DMS79 (cell line): Measurements from ENCODE around the gene PHLPP1.
"Not testable (repeated sequence)": the region's sequence is repeated elsewhere in the genome, so short reads cannot be mapped to it uniquely, and the experiment has no call there.

Experiments
- DNase-seq: peaks from one replicate; lab custom pipeline; 2025; lab: John Stamatoyannopoulos, UW

Gene PHLPP1

DNA sequence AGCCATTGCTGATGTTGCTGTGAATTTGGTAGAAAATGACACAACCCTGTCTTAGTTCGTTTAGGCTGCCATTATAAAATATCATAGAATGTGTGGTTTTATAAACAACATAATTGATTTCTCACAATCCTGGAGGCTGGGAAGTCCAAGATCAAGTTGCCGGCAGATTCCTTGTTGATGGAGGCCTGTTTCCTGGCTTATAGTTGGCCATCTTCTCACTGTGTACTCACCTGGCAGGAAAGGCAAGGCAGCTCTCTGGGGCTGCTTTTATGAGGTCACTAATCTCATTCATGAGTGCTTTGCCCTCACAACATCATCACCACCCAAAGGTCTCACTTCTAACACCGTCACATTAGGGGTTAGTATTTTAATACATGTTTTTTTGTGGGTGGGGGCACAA is 58.4 kb downstream of the PHLPP1 start:
- DNase-seq: no peak

DNA sequence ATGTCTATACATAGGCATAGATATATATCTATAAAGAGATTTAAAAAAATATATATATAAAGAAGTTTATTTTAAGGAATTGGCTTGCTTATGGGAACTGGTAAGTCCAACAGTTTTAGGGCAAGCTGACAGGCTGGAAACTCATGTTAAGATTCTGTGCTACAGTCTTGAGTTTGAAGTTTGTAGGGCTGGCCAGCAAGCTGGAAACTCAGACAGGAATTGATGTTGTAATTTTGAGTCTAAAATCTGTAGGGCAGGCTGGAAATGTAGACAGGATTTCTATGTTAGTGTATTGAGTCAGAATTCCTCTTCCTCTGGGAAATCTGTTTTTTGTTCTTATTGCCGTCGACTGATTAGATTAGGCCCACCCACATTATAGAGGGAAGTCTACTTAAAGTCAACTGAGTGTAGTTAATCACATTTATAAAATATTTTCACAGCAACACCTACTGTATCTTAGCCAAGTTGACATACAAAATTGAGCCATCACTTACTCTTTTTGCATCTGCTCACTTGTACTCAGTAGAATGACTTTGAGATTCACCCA is 60.8 kb downstream of the PHLPP1 start:
- DNase-seq: no peak

DNA sequence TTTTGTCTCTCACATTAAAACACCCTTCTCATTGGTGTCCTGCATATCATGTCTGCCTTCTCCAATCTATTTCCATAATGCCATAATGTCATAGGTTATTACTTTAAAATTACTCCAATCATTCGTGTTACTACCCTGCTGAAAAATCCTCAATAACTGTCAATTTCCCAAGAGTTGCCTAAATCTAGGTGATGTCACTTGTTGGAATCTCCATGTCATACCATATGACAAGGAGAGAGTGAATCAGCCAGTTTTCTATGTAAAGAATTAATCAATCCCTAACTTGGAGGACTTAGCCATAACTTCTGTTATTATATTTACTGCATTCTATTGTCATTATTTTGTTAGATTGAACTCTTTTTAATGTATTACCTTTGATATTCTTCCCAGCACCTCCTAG is 62.5 kb downstream of the PHLPP1 start:
- DNase-seq: no peak

DNA sequence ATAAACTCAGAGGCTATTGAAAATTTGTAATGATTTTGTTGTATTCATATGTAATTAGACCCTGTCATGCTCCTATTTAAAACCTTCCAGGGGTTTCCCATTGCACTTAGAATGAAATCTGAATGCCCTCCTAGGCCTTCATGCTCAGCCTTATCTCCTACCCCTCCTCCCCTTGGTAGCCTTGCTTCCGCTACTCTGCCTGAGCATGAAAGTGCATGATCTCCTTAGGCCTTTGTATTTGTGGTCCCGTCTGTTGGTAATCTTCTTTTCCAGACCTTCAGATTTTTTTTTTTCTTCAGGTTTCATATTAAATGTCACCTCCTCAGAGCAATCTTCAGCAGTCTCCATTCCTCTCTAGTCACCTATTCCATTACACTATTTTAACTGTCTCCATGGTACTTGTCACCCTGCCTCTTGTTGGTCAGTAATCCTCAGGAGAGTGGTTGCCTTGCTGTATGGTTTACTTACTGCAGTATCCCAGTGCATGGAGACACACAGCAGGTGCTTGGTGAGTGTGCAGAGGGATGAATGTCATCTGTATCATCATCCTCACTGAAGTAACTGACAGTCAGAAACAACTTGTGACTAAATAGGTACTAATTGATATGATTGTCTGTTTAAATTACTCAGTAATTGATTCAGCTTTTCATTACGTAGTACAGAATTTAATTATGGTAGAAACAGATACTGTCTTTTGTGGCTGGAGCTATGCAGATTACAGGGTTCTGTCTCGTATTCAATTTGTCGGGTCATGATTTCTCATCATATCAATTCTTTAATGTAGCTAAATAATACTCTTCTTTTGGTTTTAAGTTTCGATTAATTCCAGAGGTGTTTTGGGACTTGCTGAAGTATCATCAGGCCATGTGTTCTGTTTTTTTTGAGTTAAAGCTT is 63.9 kb downstream of the PHLPP1 start:
- no peak for DNase-seq

DNA sequence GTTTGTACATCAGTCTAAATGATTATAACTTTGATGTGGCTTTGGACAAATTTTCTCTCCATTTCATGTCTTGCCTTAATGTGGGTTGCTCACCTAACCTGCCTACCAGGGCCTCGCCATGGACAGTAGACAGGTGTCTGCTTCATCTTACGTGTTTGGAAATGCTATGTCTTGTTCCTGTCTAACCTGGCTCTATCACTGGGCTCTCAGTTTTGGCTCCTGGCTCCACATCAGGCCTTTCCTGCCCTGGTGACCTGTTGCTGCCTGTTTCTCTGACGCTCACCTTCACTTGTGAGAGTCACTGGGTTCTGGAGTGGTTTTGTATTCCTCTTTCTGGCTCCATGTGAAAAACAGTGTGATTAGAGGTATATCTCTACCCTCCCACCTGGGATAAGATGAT is 65.9 kb downstream of the PHLPP1 start:
- no peak for DNase-seq

DNA sequence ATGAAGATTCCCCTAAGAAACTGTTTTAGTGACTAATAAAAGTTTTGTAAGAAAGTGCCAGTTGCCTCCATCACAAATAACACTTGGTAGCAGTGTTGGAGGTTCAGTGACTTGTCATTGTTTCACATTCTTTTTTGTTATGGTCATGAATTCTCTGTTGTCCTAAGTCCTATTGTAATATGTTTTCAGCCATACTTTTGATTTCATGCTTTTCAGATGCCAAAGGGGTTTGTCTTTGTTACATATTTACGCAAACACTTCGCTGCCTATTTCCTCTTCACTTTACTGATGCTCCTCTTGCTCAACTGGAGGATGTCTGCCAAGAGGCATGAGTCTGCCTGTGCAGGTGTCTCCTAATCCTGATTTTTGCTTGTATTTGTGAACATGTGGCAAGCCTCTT is 66.6 kb downstream of the PHLPP1 start:
- DNase-seq: no peak

DNA sequence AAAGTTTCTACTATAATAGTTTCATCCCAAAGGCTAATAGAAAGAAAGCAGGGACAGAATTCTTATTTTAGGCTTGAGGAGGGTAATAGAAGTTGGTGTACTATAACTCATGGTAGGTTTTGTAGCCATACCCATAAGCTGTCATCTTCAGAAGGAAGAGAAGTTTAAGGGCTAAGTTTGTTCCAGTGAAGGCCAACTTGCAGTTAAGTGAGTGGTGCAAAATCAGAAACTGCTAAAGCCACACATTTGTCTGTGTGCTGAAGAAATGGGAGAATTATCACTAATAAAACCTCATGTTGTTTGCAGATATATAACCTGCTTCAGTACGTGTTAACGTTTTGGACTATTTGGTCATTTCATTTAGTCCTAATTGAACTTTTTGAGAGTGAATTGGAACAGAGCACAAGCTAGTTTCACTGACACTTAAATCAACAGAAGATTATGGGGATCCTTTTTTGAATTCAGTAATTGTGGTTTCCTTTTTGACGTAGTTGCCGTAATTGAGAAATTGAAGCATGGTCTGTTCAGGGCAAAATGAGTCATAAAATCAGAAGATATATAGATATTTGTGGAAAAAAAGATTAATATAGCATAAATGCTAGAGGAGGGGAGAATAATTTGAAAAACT is 69.1 kb downstream of the PHLPP1 start:
- no peak for DNase-seq

DNA sequence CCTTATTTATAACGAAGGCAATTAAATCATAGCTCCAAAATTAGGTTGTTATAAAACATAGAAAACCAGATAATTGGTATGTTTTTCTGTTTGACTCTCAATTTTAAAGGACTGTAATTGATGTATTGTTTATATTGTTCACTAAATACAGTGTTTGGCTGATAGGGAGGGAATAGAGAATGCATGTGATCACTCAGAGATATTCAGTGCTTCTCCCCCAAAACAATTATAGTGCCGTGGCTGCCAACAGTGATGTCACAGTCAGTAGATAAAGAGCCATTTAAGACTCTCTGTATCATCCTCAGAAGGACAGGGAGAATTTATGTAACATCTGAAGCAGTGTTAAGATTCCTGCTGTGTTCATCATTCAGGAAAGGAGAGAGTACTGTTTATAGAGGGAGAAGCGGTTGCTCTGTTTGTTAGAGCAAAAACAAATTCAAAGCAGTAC is 69.6 kb downstream of the PHLPP1 start:
- DNase-seq: no peak

DNA sequence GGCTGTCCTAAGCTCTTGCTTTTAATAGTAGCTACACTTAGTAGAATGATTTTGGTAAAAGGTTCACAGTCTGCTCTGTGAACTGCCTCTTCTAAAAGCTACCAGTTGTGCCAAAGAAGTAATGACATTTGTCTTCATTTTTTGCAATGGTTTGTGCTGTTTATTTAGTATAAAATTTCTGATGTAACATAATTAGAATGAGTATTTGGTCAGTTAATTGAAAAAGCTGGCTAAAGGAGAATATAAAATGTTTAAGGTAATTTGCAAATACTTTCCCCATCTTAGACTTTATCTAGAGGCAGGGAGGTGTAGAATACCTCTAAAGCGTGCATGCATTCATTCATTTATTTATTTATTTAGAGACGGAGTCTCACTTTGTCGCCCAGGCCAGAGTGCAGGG is 71.3 kb downstream of the PHLPP1 start:
- DNase-seq: no peak

DNA sequence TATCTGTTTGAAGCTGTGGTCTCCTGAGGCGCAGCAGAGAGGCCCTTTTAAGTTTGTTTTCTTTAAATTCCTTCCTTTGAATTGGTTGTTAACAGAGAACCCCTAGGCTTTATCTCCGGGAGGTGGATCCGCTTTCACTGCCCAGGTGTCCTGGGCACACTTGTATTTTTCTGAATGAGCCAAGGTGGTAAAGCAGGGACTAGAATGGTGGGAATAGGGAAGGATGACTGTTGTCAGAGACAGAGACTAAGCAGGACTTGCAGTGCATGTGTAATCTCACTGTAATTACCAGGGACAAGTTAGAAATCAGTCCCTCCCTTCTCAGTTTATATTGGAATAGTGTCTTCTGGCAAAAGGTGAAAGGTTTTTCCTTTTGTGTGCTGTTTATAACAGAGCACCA is 72.8 kb downstream of the PHLPP1 start:
- DNase-seq: no peak

DNA sequence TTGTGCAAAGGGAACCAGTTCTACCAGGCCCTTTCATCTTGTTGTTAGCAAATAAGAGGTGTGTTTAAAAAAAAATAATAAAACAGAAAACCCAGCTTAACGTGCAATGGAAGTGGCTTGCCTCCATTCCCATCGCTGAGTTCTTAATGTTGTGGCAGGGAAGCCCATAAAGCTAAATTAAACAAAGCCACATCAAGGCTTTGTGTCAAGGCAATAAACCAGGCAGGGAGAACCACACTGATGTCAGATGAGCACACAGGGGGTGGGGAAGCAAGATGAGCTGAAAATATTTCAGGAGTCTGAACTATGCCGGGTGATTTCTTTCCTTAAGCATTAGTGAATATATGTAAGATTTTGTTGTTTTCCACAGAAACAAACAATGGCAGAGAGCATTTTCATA is 73.5 kb downstream of the PHLPP1 start:
- DNase-seq: peak; percentile 10

DNA sequence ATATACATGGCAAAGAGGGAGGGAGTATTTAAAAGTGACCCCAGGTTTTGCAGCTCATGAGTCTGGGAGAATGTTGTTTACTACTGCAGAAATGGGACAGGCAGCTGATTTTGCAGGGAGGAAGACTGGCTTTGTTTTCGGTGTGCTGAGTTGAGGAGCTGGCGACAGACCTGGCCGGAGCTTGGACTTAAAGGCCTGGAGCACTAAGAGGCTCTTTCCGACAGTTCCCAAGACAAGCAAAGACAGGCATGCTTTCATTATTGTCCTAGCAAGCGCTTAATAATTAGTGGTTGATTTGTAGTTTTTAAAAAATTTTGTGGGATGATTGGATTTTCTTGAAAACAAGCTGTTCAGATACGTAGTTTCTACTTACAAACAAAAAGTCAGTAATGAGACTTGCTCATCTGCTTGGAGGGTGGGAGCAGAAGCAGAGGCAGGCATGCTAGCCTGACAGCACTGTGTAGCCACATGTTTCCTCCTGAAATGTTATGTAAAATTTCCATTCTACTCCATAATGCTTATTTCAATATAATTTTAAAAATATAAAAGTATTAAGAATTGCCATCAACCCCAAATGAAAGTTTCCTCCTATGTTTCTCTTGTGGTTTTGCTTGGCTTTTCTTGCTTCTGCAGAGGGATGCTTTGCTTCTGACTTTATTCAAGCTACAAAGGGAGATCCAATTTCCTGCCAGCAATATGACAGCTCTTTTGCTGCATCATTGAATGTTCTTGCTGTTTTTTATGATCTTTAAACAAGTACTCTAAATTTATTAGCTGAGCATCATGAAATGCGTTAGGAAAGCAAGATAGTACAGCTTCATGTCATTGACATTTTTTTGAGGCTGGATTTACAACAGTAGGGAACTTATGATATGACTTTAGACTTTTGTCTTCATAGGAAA is 75.8 kb downstream of the PHLPP1 start:
- peak; percentile 70 for DNase-seq

DNA sequence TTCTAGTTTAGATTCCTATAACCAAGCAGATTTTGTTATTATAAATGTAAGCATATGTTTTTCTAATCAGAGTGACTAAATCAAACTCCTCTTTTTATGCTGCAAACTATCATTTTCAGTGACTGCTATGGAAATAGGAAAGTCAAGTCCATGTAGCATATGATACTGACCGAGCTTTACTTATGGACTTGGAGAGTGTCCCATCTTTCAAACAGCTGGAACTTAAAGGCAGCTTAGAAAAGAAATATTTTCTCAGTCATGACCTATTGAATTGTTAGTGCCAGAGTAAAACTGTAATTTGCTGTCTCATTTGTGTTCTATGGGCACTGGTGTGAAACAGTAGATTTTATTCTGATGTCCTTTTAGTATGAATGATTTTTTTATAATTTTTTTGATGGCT is 76.7 kb downstream of the PHLPP1 start:
- DNase-seq: no peak

DNA sequence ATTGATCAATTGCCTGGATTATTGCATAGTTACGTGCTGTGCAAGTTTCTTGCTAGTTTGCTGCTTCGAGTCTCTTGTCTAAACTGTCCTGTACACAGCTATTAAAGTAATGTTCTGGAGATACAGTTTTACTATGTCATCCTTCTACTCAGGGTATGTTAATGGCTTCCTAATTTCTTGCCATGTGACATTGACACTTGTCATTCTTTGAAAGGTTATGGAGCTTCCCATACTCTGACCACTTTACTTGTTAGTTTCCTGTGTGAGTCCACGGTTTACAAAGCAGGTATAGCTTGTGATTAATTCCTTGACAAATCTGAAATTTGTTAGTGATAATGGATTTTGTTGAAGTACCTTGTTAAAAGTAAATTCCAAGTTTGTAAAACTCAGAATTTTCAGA is 80.5 kb downstream of the PHLPP1 start:
- no peak for DNase-seq

DNA sequence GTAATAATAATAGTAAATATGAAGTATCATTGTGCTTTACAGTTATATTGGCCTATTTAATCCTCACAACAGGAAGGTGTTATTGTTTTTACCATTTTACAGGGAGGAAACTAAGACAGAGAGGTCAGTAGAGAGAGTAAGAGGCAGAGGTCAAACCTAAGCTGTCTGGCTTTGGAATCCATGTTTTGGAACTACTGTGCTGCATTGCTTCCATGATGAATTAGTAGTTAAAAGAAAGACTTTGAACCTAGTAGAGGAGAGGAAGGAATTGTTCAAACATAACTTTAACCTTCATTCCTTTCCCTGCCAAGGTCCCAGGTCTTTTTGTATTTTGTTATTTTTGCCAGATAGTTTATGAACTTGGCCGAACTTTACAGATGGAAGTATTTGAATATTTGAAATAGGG is 80.9 kb downstream of the PHLPP1 start:
- no peak for DNase-seq

DNA sequence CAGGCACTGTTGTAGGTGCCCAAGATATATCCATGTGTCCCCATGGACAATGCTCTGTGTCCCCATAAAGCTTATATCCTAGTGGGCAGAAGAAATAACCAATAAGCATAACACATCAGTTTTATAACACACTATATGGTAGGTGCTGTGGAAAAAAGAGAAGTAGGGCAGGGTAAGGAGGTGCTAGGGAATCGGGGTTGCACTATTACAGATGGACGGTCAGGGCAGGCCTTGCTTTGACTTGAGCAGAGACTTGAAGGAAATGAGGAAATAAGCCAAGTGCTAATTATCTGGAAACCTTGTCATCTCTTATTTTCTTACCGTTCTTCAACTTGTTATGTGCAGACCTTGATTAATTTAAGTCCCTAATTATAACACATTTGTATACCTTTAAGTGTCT is 82.0 kb downstream of the PHLPP1 start:
- no peak for DNase-seq

DNA sequence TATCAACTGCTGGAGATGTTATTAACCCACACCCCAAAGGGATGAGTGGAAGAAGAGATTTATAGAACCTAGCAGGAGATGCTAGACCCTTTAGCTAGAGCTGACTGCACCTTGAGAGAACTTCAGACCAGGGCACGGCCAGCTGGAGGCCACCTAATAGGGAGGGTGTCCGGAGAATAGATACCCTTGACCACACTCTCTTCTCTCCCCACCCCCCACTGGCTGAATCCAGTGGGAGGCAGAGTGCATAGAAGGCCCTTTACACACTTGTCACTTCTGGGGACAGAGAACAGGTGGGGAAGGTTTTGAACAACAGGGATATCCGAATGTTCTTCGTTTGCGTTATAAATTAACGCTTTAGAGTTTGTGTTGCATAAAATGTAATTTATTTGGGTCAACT is 84.6 kb downstream of the PHLPP1 start:
- no peak for DNase-seq

DNA sequence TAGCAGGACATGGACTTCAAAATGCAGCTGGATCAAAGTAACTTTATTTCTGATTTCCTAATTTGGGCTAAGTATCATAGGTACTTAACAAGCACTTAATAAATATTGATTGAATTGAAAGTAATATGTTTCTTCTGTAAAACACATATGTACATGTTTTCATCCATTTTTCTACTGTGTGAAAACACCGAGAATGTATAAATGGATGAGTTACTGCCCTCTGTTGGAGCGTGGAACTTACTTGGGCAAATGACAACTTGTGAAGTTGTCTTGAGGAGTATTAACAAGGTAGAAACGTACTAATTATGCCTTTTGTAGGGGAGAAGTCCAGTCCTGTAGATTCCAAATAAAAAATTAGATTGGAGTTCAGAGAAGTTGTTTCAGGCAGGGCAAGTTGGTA is 87.2 kb downstream of the PHLPP1 start:
- no peak for DNase-seq

DNA sequence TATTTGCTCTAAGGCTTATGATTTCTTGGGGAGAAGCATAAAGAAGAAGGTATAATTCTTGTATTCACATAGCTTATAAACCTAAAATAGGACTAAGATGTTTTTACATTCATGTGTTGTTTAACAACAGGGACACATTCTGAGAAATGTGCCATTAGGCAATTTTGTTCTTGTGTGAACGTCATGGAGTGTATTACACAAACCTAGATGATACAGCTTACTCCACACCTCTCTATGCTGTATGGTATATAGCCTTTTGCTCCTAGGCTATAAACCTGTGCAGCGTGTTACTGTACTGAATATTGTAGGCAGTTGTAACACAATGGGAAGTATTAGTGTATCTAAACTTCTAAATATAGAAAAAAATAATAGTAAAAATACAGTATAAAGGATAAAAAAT is 92.1 kb downstream of the PHLPP1 start:
- no peak for DNase-seq

DNA sequence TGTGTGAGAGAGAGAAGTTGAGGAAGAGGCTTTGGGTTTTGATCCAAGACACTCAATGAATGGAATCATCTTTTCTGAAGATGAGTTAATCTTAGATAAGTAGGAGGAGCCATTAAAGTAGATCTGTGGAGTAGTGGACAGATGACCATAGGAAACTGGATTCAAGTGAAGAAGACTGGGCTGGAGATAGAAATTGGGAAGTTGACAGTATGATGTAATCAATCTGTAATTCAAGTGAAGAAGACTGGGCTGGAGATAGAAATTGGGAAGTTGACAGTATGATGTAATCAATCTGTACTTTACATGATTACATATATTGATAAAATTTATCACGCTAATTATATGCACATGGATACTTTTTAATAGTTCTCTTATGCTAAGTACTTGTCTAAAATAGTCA is 92.8 kb downstream of the PHLPP1 start:
- no peak for DNase-seq

DNA sequence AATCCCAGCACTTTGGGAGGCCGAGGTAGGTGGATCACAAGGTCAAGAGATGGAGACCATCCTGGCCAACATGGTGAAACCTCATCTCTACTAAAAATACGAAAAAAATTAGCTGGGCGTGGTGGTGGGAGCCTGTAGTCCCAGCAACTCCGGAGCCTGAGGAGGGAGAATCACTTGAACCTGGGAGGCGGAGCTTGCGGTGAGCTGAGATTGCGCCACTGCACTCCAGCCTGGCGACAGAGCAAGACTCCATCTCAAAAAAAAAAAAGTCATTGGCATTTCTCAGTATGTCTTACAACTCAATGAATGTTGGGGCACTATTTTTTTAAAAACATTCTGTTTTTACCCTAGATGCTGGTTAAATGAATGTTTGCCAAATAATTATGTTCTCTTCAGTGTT is 94.1 kb downstream of the PHLPP1 start:
- not testable (repeated sequence) for DNase-seq

DNA sequence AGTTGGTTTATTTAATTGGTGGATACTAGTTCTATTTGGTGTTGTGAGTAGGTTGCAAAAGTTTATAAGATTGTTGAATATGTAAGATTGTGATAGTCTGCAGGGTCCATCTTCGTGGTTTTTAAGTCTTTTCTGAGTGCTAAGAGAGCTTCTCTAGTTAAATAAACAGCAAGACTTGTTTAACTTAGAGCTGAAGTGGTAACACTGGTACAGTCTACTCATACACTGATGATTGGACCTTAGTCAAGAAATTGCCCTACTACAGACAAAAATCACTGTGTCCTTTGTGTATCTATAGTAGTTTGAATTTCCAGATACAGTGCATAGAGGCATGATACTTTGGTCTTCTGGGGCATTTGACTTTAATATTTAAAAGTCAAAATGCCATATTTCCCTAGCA is 94.6 kb downstream of the PHLPP1 start:
- no peak for DNase-seq
